ENCODE results near the gene ISYNA1. TPM values are rescaled to one million over a fixed set of nuclear protein-coding genes. Genes with fewer than 3 reads are reported as not detected.

Gene ISYNA1
- total RNA-seq, 1 donor from 2014 or later = 68.5 TPM

- Mint-ChIP-seq H3K4me3 (ENCODE audit: unreplicated experiment) (no peak overlapping the region), H3K27ac (ENCODE audit: unreplicated experiment) (no peak overlapping the region), H3K36me3 (ENCODE audit: low read depth, unreplicated experiment) (no peaks in the 10 kb centered on the region), H3K27me3 (ENCODE audit: unreplicated experiment) (peaks cover 9% of the 10 kb centered on the region), H3K4me1 (ENCODE audit: unreplicated experiment) (peaks cover 8% of the 10 kb centered on the region), H3K9me3 (ENCODE audit: unreplicated experiment) (no peaks in the 10 kb centered on the region)
- no peak for DNase-seq (ENCODE audit: low spot score)
- TF ChIP-seq, protein P1, sequence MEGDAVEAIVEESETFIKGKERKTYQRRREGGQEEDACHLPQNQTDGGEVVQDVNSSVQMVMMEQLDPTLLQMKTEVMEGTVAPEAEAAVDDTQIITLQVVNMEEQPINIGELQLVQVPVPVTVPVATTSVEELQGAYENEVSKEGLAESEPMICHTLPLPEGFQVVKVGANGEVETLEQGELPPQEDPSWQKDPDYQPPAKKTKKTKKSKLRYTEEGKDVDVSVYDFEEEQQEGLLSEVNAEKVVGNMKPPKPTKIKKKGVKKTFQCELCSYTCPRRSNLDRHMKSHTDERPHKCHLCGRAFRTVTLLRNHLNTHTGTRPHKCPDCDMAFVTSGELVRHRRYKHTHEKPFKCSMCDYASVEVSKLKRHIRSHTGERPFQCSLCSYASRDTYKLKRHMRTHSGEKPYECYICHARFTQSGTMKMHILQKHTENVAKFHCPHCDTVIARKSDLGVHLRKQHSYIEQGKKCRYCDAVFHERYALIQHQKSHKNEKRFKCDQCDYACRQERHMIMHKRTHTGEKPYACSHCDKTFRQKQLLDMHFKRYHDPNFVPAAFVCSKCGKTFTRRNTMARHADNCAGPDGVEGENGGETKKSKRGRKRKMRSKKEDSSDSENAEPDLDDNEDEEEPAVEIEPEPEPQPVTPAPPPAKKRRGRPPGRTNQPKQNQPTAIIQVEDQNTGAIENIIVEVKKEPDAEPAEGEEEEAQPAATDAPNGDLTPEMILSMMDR (IDR thresholded peaks at IDR 0.05; ENCODE audit: unreplicated experiment) = no peak
Measured at GRCh38 chr19:18388960-18389725, 48.8 kb downstream of the ISYNA1 start.

- DNase-seq (ENCODE audit: low spot score) = peak; percentile 93
- Mint-ChIP-seq H3K4me3 (ENCODE audit: unreplicated experiment) (no peak overlapping the region), H3K27ac (ENCODE audit: unreplicated experiment) (no peak overlapping the region), H3K36me3 (ENCODE audit: low read depth, unreplicated experiment) (no peaks in the 10 kb centered on the region), H3K27me3 (ENCODE audit: unreplicated experiment) (peaks cover 9% of the 10 kb centered on the region), H3K4me1 (ENCODE audit: unreplicated experiment) (peaks cover 8% of the 10 kb centered on the region), H3K9me3 (ENCODE audit: unreplicated experiment) (no peaks in the 10 kb centered on the region)
- TF ChIP-seq, protein P1 (IDR thresholded peaks at IDR 0.05; ENCODE audit: unreplicated experiment) = peak; percentile 100
Measured at GRCh38 chr19:18388100-18388959, 49.6 kb downstream of the ISYNA1 start.

GRCh38 chr19:18386543-18387271 lies 51.2 kb downstream of the ISYNA1 start:
- peaks cover 8% of the 10 kb centered on the region for H3K4me1 Mint-ChIP-seq (ENCODE audit: unreplicated experiment)
- H3K36me3 Mint-ChIP-seq (ENCODE audit: low read depth, unreplicated experiment) = no peaks in the 10 kb centered on the region
- no peak for DNase-seq (ENCODE audit: low spot score)
- H3K27me3 Mint-ChIP-seq (ENCODE audit: unreplicated experiment) = peaks cover 9% of the 10 kb centered on the region
- no peak overlapping the region for H3K27ac Mint-ChIP-seq (ENCODE audit: unreplicated experiment)
- TF ChIP-seq, protein P1 (IDR thresholded peaks at IDR 0.05; ENCODE audit: unreplicated experiment) = no peak
- no peaks in the 10 kb centered on the region for H3K9me3 Mint-ChIP-seq (ENCODE audit: unreplicated experiment)
- no peak overlapping the region for H3K4me3 Mint-ChIP-seq (ENCODE audit: unreplicated experiment)

DNA sequence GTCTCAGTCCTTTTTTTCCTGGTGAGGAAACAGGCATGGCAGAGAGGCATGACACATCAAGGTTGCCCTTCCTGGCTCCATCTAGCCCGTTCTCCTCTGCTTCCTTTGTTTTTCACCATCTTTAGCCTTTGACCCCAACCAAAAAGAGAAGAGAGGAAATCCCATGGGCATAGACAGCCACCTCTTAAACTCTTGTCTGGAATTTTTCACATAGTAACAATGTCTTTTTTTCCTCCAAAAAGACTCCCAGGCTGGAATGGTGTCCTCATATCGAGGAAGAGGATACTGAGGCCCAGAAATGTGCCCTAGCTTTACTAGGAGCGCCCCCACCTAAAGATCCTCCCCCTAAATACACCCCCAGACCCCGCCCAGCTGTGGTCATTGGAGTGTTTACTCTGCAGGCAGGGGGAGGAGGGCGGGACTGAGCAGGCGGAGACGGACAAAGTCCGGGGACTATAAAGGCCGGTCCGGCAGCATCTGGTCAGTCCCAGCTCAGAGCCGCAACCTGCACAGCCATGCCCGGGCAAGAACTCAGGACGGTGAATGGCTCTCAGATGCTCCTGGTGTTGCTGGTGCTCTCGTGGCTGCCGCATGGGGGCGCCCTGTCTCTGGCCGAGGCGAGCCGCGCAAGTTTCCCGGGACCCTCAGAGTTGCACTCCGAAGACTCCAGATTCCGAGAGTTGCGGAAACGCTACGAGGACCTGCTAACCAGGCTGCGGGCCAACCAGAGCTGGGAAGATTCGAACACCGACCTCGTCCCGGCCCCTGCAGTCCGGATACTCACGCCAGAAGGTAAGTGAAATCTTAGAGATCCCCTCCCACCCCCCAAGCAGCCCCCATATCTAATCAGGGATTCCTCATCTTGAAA lies 52.0 kb downstream of the ISYNA1 start, which contains the start of gene GDF15:
GDF15 (plus strand) TSS at position 484 of the 868 bp plus-strand sequence; CDS start at position 516, 32 bp downstream.
- TF ChIP-seq, protein P1 (IDR thresholded peaks at IDR 0.05; ENCODE audit: unreplicated experiment) = peak; percentile 49
- Mint-ChIP-seq H3K36me3 (ENCODE audit: low read depth, unreplicated experiment) (no peaks in the 10 kb centered on the region), H3K27ac (ENCODE audit: unreplicated experiment) (no peak within 1 kb of the TSS), H3K9me3 (ENCODE audit: unreplicated experiment) (no peaks in the 10 kb centered on the region), H3K4me3 (ENCODE audit: unreplicated experiment) (peak within 1 kb of the TSS; percentile 51), H3K27me3 (ENCODE audit: unreplicated experiment) (peaks cover 9% of the 10 kb centered on the region), H3K4me1 (ENCODE audit: unreplicated experiment) (peaks cover 8% of the 10 kb centered on the region)
- peak; percentile 37 for DNase-seq (ENCODE audit: low spot score)

Measured in endothelial cell (in vitro differentiated cells).